ENCODE measurements around the gene EDEM3. TPM values are rescaled to one million over a fixed set of nuclear protein-coding genes. Genes with fewer than 3 reads are reported as not detected.
A peak's percentile ranks its signal among the peaks of the same experiment; 100 is the strongest.

EDEM3 gene
- total and polyA plus RNA-seq, 2 donors (not counting 1 experiment from before 2014, with no cell fraction given): 40.2 to 47.9 TPM

DNA sequence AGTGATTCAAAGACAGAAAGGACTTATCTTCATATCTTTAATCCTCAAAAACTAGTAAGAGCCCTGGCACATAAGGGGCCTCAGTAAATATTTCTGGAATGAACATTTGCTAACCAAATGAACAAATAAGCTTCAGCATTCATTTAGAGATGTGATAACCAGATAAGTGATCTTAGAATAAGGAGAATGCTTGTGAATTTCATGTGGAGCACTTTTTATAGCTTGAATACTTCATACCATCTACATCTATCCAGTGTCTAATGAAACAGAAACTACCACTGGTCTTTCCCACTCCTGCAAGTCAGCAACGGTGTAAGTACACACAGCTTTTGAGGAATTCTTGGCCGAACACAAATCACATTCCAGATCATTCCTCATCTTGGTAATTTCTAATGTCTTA is 38.5 kb downstream of the EDEM3 start:
- H3K36me3 ChIP-seq (ENCODE audit: control insufficient read depth, insufficient read depth, low read length): peaks cover 4% of the 10 kb centered on the region

DNA sequence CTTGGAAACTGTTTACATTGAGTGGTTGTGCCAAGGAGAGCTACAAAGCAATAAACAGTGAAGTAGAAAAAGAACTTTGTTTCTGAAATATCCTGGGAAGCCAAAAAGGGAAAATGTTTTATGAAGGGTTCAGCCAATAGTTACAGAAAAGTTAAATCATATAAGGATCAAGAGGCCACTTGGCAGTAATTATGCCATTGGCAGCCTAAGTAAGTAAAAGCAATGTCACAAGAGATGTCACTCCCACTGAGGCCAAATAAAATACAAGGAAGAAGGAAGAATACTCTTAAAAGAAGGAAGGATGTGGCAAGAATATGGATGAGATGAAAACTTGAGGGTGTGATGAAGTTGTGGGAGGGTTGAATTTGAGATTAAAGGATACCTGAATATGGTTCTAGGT is 45.2 kb downstream of the EDEM3 start:
- H3K4me3 ChIP-seq (replicated peaks in 1 of 4; ENCODE audit: control extremely low read depth in 1 of 4, insufficient read depth in 1 of 4, low read depth in 3 of 4, low read length in 4 of 4): no peak overlapping the region
- H3K4me2 ChIP-seq (ENCODE audit: extremely low read depth, insufficient read depth, low read length): no peak overlapping the region
- no peaks in the 10 kb centered on the region for H4K20me1 ChIP-seq (ENCODE audit: control insufficient read depth, extremely low read depth, insufficient read depth, low read length)
- no peak overlapping the region for H2AFZ ChIP-seq (ENCODE audit: low read length)
- no peaks in the 10 kb centered on the region for H3K79me2 ChIP-seq (ENCODE audit: control insufficient read depth, insufficient read depth, low read length)
- TF ChIP-seq, protein P1, sequence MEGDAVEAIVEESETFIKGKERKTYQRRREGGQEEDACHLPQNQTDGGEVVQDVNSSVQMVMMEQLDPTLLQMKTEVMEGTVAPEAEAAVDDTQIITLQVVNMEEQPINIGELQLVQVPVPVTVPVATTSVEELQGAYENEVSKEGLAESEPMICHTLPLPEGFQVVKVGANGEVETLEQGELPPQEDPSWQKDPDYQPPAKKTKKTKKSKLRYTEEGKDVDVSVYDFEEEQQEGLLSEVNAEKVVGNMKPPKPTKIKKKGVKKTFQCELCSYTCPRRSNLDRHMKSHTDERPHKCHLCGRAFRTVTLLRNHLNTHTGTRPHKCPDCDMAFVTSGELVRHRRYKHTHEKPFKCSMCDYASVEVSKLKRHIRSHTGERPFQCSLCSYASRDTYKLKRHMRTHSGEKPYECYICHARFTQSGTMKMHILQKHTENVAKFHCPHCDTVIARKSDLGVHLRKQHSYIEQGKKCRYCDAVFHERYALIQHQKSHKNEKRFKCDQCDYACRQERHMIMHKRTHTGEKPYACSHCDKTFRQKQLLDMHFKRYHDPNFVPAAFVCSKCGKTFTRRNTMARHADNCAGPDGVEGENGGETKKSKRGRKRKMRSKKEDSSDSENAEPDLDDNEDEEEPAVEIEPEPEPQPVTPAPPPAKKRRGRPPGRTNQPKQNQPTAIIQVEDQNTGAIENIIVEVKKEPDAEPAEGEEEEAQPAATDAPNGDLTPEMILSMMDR (conservative IDR thresholded peaks at IDR 0.05 in 1 of 2, IDR thresholded peaks at IDR 0.05 in 1 of 2; ENCODE audit: low read depth in 1 of 2, low read length in 2 of 2): no peak
- TF ChIP-seq EZH2 (IDR thresholded peaks at IDR 0.05; ENCODE audit: low read length, missing control alignments): no peak
- no peak overlapping the region for H3K27ac ChIP-seq (ENCODE audit: insufficient read depth, low read length)
- H3K9me3 ChIP-seq (ENCODE audit: control insufficient read depth, insufficient read depth, low read depth, low read length): no peaks in the 10 kb centered on the region
- DNase-seq (ENCODE audit: low read depth in 2 of 2): no peak
- H3K36me3 ChIP-seq (ENCODE audit: control insufficient read depth, insufficient read depth, low read length): peaks cover 4% of the 10 kb centered on the region
- H3K27me3 ChIP-seq (ENCODE audit: control insufficient read depth, insufficient read depth, low read length): no peaks in the 10 kb centered on the region
- no peak overlapping the region for H3K9ac ChIP-seq (ENCODE audit: insufficient read depth, low read length)
- no peaks in the 10 kb centered on the region for H3K4me1 ChIP-seq (ENCODE audit: control insufficient read depth, extremely low read depth, insufficient read depth, low read length)

More for the DNA sequence above, 38.5 kb downstream of the EDEM3 start:
- H2AFZ ChIP-seq (ENCODE audit: low read length): no peak overlapping the region
- H3K9me3 ChIP-seq (ENCODE audit: control insufficient read depth, insufficient read depth, low read depth, low read length): no peaks in the 10 kb centered on the region
- DNase-seq (ENCODE audit: low read depth in 2 of 2): peak in 1 of 2 donors; percentile 52
- H3K4me3 ChIP-seq (replicated peaks in 1 of 4; ENCODE audit: control extremely low read depth in 1 of 4, insufficient read depth in 1 of 4, low read depth in 3 of 4, low read length in 4 of 4): no peak overlapping the region
- H3K79me2 ChIP-seq (ENCODE audit: control insufficient read depth, insufficient read depth, low read length): no peaks in the 10 kb centered on the region
- no peak overlapping the region for H3K9ac ChIP-seq (ENCODE audit: insufficient read depth, low read length)
- no peak overlapping the region for H3K27ac ChIP-seq (ENCODE audit: insufficient read depth, low read length)
- H3K27me3 ChIP-seq (ENCODE audit: control insufficient read depth, insufficient read depth, low read length): no peaks in the 10 kb centered on the region
- no peaks in the 10 kb centered on the region for H3K4me1 ChIP-seq (ENCODE audit: control insufficient read depth, extremely low read depth, insufficient read depth, low read length)
- H3K4me2 ChIP-seq (ENCODE audit: extremely low read depth, insufficient read depth, low read length): no peak overlapping the region
- H4K20me1 ChIP-seq (ENCODE audit: control insufficient read depth, extremely low read depth, insufficient read depth, low read length): no peaks in the 10 kb centered on the region
- TF ChIP-seq, protein P1 (conservative IDR thresholded peaks at IDR 0.05 in 1 of 2, IDR thresholded peaks at IDR 0.05 in 1 of 2; ENCODE audit: low read depth in 1 of 2, low read length in 2 of 2): no peak
- TF ChIP-seq EZH2 (IDR thresholded peaks at IDR 0.05; ENCODE audit: low read length, missing control alignments): no peak

DNA sequence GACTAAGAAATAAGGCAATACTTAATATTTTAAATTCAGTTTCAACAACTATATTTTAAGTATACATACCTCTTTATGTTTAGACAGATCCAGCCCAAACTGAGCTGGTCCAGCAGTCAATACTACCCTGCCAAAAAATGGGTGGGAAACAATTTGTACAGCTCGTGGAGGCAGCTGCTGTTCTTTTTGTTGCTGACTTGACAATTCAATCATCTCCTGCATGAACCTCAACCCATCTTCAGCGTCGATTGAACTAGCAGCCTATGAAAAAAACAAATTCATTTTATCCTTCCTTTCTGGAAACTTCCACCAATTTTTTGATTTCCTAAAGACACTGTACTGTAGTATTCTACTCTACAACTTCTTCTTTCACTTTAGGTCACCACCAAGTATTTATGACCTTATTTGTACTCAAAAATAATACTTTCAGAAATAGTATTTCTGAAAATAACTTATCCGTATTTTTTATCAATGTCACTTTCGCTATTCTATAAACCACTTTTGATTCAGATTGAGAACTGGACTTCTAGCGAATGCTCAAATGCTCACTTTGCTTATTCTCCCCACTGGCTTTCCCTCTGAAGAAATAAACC is 46.5 kb downstream of the EDEM3 start:
- no peak for DNase-seq (ENCODE audit: low read depth in 2 of 2)
- Histone ChIP-seq H3K36me3 (ENCODE audit: control insufficient read depth, insufficient read depth, low read length) (peaks cover 4% of the 10 kb centered on the region), H3K9ac (ENCODE audit: insufficient read depth, low read length) (no peak overlapping the region), H3K4me2 (ENCODE audit: extremely low read depth, insufficient read depth, low read length) (no peak overlapping the region), H3K27me3 (ENCODE audit: control insufficient read depth, insufficient read depth, low read length) (no peaks in the 10 kb centered on the region), H3K79me2 (ENCODE audit: control insufficient read depth, insufficient read depth, low read length) (no peaks in the 10 kb centered on the region), H3K27ac (ENCODE audit: insufficient read depth, low read length) (no peak overlapping the region), H3K9me3 (ENCODE audit: control insufficient read depth, insufficient read depth, low read depth, low read length) (no peaks in the 10 kb centered on the region), H4K20me1 (ENCODE audit: control insufficient read depth, extremely low read depth, insufficient read depth, low read length) (no peaks in the 10 kb centered on the region), H3K4me1 (ENCODE audit: control insufficient read depth, extremely low read depth, insufficient read depth, low read length) (no peaks in the 10 kb centered on the region), H3K4me3 (replicated peaks in 1 of 4; ENCODE audit: control extremely low read depth in 1 of 4, insufficient read depth in 1 of 4, low read depth in 3 of 4, low read length in 4 of 4) (no peak overlapping the region), H2AFZ (ENCODE audit: low read length) (no peak overlapping the region)
- TF ChIP-seq, protein P1 (conservative IDR thresholded peaks at IDR 0.05 in 1 of 2, IDR thresholded peaks at IDR 0.05 in 1 of 2; ENCODE audit: low read depth in 1 of 2, low read length in 2 of 2): no peak

Measured in fibroblast of lung (primary cell).